TTC549 (cell line): ENCODE results near the gene SREBF1.

Source experiments
- FAIRE-seq: peaks from 2 replicates; lab custom pipeline; 2012; peaks lifted over from hg19 to GRCh38; lab: Jason Lieb, UNC

SREBF1 gene

DNA sequence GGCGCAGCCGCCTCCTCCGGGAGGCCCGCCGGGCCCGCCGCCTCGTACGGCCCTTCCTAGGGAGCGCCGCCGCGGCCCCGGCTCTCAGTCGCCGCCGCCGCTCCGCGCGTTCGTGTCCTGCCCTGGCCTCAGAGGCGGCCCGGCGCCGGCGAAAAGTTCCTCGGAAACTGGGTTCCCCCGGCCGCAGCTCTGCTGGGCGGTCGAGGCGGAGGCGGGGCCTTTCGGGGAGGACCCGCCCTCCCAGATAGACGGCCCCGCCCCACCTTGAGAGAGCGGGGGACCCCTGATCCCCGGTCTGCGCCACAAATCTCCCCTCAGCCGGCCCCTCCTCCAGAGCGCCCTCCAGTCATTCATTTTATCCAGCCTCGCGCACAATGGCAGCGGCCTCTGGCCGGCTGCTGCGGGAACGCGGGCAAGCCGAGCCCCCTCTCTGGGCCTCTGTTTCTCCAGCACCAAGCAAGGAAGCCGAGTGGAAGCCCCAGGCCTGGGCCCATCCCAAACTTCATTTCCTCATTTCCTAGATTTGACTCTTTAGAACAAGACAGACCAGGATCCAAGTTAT is at the start of gene SREBF1:
Gene SREBF1 (minus strand): TSS at position 169 of the 562 bp plus-strand sequence. CDS start 169 bp downstream, outside the sequence.
- FAIRE-seq, result no peak

DNA sequence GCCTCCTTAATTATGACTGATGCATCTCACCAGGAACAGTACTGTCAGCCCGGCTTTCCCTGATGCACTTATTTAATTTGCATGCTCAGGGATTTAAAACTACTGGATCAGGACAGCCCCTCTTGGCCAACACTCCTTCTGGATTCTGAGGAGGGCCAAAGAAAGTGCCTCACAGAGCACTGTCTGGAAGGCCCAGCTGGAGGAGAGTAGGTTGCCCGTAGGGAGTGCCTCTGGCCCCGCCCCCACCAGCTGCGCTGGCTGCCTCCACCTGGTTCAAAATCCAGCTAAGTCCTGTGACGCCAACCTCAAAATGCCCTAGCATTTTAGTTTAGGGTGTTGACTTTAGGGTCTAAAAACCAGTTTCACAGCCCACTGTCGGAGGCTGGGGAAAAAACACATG is 49.4 kb upstream of the SREBF1 start:
- FAIRE-seq, result no peak

DNA sequence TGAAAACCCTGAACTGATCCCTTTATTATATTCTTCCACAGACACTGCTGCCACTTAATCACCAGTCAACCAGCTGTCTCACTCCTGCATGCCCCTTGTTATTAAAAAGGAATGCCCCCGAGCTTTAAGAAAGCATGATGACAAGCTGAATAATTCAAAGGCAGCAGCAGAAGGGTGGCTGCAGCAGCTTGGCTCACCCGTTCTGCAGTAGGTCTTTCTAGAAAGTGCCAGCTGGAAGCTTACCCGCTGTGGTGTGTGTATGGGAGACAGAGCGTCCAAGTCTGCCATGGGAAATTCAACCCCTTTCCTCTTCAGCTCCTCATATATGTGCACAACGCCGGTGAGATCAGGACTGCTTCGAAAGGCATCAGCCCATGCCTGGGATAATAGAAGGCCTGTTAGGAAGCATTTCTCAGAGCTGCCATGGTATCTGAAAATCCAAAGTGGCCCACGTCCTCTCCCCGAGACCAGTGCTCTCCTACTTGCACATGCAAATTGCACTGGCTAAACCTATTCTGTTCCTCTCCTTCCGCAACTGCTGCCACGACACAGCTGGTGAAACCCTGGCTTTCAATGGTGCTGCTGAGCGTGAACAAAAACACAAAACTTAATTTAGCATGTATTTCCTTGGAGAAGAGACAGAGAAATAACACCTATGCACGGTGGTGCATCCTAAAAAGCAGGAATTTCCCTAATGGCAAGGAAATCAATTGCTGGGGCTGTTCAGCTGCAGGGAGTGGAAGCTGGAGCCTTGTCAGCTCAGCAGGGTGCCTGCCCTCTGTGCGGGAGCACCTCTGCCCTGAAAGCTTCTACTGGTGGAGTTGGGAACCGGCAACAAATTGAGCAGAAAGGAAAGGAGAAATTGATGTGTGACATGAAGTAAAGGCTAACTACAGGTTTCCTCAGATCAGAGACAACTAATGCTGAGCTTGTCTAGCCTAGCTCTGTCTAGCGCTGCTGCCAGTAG is 47.9 kb upstream of the SREBF1 start:
- FAIRE-seq, result no peak

DNA sequence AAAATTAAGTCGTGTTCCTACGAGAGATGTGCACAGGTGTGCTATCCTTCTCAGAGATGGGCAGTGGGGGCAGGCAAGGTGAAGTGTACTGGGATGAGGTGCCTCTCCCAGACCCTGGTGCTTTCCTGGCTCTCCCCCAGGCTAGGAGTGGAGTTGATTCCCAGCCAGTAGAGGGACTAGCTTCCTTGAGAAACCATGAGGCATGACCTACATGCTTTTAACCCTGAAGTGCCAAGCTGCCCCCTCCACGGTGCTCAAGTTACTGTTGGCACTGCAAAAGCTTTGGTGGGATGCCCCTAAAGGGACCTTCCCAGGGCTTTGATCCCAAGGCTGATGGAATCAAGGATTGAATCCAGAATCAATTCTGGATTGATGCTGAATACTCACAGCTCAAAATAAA is 47.0 kb upstream of the SREBF1 start:
- no peak for FAIRE-seq

DNA sequence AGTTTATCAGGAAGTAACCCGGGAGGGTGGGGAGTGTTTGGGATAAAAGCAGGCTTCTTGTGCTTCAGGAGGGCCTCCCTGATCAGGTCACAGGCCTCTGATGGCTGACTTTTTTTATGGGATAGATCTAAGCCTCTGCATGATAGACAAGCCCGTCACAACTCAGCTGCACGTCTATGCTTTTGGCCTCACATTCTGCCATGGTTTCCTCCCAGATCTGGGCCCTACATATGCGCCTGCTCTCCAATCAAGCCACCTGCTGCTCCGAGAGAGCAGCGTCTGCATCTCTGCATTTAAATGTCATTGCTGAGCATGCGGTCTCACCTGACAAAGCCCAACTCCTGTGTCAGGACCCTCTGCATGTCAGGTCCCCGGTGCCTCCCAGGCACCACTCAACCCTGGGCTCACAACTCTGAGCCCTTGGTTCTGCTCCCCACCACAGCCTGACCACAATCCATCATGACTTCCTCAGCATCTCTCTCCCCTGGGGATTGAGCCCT is 45.3 kb upstream of the SREBF1 start:
- no peak for FAIRE-seq

DNA sequence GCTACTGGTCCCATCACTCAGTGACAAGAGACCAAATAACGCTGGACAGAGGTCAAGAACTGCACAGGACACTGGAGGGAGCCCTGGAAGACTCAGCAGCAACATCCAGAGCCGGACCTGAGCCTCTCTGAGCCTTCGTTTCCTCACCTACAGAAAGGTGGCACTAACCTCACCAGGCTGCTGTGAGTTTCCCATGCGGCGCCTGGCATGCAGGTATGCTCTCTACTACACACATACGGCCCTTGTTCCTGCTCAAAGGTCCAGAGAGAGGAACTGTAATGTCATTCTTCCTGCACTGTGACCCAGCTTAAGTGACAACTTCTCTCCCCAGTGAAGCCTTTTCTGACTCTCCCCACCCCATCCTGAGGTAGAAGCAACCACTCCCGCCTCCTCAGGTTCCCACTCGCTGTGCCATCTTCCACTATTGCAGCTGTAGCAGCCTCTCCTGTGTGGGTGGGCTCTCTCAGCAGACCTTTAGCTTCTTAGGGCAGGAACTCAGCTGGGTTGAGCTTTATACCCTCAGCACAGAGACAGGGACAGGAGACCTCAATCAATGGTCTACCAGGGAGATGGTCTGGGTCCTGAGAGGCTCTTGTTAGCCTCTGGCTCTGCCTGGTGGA is 43.9 kb upstream of the SREBF1 start:
- FAIRE-seq, result no peak

DNA sequence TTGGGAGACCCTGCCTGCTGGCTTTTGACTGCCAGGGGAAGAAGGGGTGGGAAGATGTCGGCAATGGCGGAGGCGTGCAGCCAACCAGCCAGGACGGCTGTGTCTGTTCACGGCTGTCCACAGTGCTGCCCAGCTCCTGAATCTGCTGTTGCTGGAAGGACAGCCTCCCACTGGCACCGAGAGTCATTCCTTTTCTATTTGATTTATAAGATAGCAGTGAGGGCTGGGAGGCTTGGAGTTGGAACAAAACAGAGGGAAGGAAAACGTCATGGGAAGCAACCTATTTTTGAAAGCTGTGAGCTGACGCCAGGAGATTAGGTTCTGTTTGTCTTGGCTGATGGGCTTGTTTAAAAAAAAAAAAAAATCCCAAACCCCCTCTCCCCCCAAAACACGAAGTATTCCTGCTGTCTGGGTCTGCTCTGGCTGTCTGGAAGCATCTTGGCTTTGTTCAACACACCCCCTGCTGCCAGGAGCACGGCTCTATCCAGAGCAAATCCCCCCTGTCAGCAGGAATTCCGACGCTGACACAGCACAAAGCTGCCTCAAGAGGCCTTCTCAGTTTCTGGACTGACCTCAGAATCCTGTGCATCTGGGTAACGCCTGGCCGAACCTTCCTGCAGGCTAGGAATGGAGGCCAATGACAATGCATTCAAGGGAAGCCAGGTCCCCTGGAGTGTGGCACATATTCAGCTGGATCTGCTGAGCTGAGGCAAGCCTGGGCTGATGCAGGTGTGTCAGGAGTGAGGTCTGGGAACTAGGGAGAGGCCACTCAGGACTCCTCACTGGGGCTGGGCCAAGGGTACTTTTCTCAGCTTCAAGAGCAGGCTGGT is 41.0 kb upstream of the SREBF1 start:
- FAIRE-seq, result no peak

DNA sequence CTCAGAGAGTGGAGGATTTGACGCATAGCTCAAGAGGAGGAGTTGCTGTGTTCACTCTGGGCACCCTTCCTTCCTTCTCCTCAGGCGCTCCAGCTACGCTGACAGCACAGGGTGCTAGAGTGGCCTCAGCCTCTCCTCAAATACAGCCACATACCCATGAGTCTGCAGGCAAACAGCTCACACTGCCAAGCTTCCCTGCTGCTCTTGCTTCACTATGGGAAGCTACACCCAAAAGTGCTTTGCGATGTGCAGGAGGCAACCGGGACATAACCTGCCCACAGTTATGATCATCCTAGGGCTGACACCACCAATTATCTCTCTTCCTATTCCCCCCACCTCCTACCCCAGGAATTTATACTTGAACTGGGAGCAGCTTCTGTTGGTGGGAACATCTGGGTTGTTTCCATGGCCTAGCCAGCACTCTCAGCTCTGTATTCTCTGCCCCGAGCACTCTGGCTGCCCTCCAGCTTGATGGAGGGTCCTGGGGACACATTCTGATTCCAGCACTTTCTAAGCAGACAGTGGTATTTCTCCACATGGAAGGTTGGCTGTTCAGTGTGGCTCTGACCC is 40.3 kb upstream of the SREBF1 start:
- no peak for FAIRE-seq

DNA sequence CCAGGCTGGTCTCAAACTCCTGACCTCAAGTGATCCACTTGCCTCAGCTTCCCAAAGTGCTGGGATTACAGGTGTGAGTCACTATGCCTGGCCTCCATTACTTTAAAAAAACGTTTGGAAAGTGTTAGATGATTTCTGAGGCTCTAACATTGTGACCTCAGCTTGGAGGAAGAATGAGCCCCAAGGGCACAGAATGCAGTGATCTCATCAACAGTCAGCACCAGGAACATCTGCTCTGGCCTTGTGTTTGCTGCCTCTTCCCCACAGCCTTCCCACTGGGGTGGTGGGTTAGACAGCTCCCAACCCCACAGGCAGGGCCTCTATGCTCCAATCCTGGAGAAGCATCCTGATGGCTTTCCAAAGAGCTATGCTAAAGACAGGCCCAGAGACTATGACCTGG is 37.7 kb upstream of the SREBF1 start:
- FAIRE-seq, result no peak

DNA sequence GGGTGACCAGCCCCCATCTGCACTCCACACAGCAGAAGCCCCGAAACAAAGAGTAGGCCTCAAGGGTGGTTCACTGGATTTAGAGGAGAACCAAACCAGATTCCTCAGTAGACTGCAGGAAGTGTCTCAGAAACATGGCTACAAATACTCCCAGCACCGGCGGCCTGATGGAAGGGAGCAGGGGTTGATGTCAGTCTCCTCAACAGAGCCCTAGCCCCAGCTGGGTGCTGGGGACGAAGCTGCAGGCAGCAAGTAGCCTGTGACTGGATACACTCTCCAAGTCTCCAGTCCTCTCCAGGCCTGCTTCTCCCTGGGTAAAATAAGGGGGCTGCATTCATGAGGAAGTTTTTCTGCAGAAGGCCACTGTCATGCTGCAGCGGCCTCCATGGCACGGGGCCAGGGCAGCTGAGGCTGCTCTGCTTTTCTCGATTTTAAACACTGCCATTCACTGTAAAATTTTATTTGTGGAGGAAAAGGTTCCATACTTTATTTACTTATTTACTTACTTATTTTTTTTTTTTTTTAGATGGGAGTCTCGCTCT is 36.7 kb upstream of the SREBF1 start:
- no peak for FAIRE-seq

DNA sequence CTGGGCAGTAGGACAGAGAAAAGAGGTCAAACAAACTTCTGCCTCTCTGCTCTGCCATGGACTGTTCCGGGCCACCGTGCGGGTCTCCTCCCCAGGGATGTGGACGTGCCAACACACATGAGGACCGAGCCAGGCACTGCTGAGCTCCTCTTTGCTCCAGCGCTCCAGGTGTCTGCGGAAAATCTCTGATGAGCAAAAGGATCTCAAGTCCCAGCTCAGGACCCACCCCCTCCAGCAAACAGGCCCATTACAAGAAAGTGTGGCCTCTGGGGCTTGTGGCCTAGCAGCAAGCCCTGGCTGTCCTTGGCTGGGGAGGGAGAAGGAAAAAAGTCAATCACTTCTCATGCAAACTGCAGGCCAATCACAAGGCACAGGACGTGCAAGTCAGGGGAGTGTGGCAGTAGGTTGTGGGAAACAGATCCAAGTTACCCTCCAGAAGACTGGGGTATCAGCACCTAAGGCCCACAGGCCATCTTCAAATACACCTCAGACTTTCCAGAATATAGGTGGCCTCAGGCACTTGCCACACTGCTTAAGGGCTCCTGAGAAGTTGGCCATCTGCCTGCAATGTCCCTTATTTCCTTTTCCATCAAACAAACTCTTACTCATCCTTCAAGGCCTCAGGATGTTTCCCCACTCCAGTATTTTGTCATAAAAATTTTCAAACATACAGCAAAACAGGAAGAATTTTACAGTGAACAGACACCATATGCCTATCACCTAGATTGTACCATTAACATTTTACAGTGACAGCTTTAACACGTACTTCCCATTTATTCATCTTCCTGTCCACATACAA is 36.0 kb upstream of the SREBF1 start:
- FAIRE-seq, result no peak

DNA sequence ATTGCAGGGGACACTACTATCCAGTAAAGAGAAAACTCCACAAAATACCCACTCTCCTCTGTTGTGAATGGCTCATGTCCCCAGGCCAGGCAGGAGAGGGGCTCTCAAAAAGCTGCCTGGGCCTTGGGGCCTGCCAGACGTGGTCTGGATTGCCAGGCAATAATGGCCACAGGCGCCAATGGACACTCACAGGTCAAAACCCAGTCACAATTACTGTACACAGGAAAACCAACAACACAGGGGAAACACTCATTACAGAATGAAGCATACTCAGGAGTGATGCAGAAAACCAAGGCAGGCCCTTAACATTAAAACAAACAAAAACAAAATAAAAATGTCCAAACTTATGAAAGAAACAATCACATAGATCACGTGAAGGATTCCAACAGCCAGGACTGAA is 35.1 kb upstream of the SREBF1 start:
- FAIRE-seq, result no peak

DNA sequence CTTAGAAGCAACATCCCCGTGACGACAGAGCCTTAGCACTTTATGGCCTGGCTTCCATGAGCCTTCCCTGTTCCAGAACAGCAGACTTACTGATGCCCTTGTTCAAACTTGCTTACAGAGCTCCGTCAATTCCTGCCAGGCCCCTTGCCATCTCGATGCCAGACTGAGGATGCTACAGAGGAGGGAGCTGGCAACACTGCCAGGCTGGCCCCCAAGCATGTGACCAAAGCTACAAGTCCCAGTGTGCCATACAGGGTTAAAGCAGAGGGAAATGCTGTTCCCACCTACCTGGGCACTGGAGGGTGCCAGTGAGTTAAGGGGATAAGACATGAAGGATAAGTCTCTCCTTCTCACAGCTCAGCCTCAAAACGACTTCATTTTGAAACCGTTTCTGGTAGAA is 33.5 kb upstream of the SREBF1 start:
- FAIRE-seq, result no peak

DNA sequence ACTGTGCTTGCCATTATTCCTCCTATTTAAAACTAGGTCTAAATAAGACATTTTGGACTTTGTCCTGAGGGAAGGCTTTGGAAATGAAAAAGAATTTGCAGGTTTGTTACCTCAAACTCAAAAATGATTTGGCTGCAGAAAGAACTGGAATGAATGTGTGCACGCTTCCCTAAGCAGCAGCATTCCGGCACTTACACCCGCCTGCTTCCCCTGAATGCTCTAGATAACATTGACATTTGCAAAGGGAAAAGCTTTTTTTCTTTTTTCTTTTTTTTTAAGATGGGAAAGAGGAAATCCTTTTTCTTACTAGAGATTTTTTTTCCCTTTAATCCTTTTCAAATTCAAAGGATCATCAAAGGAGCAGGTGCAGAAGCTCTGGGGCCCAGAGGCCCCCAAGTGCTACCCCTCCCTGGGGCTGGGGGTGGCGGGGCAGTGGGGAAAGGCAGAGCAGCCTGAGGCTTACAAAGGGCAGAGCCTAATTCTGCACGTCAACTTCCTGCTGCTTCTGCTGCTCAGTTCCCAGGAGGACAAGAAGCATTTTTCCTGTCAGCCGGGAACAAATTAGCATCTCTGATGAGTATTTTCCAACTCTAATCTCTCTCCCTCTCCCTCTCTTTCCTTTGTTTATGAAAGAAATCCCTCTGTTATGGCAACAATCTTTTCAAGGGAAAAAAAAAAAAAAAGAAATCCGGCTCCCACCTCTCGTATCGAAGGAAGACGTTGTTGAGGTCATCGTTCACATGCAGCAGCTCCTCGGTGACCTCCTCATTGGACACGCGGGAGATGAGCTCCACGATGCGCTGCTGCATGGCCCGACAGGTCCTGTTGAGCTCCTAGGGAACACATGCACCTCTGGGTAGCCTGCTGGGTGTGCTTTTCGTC is 32.1 kb upstream of the SREBF1 start:
- no peak for FAIRE-seq

DNA sequence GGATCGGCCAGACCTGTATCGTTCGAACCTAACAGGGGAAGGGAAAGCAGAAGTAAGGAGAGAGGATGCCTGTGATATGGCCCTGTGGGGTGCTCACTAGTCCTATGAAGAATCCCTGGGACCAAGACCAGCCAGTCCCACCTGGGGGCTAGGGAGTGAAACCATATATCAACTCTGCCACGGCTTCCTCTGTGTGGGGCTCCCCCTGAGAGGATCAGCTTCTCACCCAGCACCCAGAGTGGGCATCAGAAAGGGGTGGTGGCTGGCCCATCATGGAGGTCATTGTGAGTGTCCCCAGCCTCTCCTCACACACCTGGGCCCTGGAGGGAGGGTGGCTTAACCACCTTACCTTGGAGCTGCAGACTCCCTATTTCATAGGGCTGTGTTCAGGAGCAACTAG is 30.1 kb upstream of the SREBF1 start:
- FAIRE-seq, result no peak

DNA sequence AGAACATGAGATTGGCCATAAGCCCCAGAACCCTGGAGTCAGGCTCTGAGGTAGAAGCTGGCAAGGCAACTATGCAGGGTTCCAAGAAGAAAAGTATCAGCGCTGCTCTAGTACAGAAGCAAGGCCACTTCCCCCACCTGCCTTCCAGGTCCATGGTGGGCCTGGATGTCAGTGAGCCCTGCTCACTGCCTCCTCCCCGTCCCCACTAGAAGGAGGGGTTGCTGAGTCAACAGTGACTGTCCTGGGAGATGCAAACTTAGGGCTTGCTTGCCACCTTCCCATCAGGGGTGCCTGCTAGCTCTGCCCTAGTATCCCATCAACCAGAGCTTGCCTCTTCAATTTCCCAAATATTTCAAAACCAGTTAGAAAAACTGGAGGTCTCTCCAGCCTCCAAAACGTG is 29.6 kb upstream of the SREBF1 start:
- FAIRE-seq, result no peak

DNA sequence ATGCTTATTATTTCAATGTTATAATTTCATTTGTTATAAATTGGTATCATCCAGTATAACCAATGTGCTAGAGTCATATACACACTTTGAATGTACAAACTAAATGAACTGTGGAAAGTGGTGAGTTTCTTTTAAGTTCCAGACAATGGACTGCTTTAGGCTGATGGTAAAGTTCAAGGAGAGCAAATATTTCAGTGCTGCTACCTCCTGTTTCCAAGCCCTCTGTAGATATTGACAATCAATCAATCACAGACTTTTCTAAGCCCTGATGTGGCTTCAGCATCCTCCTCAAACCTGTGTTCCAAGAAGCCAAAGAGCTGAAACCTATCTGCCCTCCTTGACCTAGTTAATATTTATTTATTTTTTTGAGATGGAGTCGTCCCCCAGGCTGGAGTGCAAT is 28.2 kb upstream of the SREBF1 start:
- FAIRE-seq, result no peak

DNA sequence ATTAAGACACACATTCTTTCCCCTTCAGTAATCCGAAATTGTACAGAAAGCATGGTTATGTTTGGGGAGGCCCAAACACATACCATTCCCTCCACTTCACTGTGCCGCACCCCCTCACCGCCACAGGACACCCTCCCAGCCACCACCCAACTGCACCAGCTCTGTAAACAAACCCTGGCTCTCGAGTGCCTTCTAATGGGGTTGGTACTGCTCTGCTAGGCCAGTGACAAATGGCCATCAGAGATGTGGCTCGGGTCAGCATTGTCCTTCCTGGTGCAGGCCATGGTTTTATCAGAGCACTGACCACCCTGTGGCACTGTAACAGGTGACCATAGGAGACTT is 24.0 kb upstream of the SREBF1 start:
- no peak for FAIRE-seq

DNA sequence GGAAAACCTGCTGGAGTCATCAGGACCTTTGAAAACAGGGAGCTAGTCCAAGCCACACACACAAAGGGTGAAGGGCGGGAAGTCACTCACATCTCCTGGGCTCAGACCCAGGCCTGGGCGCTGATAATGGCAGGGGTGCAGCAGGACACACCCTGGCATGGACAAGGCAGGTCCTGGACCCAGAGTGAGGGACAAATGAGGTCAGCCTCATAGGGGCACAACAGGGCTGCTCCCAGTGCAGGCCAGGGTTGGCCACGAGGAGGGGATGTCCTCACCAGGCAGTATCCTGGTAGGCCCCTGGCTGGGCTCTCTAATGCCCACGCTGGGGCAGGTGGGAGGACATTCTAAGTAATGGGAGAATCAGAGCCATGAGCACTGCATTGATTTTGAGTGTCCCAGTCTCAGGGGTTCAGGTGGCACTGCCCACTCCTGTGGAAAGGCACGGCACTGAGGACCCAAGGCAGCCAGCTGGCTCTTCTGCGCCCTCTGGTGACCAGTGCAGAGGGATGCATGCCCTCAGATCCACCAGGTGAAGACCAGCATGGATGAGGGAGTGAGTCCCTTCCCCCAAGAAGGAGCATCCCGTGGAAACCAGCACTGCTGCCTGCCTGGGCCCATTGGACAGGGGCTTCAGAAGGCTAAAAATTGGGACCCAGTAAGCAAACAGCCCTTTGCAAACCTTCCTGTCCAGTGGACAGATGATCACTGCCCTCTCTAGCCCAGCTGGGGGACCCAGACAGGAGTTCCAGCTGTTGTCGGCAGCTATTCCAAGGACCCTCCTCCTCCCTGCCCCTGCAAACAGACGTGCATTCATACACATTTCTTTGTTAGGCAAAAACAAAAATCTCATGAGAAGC is 23.4 kb upstream of the SREBF1 start:
- FAIRE-seq, result no peak
